ENCODE data around the gene NRAP.

Gene NRAP

DNA sequence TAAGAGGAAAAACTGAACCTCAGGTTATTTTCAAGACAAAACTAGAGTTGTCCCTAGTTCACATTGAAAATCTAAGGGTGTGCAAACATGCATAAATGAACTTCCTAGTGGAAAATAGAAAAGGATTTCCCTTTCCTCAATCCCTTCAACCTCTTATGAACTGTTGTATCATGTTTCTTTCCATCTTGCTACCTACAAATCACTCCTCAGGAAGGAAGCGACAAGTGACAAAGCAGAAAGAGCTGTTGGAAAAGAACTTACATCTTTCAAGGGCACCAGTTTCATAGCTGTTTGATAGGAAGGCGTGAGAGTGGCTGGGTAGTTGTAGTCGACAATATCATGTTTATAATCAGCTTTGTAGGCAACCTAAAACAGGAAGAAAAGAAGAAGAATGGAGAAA is 23.9 kb downstream of the NRAP start:
- DNase-seq, result no peak

DNA sequence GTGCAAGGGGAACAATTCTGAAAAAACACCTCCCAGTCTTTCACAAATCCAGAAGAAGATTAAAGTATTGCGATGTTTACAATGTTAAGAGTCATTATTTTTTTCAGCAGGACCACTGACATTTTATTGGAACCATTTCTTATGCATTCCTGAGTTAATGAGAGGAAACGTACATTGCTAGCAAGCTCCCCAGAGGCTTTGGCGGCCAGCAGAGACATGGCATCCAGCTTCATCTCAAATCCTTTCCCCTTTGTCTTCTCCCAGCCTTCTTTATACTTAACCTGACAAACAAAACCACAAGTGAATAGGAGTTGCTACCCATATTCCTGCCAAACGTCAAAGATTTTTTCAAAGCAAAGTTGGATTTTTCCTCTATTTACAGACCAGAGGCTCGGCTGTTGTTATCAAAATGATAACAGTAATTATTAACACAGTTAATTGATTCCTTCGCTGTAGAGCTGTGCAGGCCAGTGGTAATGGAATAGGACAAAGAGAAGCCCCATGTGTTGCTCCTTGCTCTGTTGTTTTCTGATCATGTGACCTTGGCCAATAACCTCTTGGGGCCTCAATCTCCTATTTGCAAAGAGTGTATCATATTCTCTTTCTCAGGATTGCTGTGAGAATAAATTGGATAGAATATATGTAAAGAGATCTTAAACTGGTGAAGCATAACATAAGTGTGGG is 32.0 kb downstream of the NRAP start:
- DNase-seq, result no peak

DNA sequence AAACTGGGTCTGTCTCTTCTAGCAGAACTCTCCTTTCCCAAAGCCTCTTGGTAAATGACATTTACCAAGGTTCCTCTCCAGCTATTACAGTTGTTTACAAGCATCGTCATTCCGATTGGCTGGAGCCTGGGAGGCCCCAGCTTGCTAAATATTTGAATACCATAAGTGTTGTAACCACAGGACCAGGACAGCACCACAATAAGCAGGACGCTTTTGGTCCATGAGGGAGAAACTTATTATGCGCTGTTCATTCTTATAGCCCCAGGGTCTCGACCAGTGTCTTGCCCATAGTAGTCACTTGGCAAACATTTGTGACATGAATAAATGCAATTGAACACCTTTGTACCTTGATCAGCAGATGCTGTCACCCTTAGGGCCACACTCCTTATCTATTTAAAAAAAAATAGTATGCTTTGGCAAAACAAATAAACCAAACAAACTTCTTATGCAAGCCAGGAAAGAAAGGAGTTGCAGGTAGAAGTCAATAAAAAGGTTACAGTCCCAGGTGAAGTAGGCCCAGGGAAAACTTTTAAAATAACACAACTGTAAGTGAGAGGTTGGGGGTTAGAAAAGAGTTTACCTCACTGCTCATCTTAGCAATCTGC is 32.8 kb downstream of the NRAP start:
- DNase-seq, result no peak

DNA sequence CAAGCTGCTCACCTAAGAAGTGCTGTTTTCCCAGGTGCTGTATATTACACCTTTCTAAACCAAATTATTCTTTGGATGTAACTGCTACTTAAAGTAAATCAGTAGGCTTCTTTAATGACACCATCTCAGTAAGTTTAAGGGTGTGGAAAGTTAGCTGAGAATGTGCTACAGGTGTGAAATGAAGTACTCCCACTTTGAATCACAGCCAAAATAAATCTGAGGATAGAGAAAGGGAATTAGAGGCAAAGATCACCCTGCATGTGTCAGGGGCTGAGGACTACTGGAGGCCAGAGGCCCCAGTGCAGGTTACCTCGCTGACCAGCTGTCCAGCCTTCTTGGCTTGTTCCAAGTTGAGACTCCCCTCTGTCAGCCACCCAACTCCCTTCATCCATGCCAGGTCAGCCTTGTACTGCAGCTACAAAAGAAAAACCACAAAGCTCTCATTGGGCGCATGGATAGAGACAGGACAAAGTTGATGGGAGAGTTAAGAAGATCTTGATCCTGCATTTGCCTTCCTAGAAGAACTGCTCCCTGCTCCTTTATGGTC is 35.2 kb downstream of the NRAP start:
- no peak for DNase-seq

DNA sequence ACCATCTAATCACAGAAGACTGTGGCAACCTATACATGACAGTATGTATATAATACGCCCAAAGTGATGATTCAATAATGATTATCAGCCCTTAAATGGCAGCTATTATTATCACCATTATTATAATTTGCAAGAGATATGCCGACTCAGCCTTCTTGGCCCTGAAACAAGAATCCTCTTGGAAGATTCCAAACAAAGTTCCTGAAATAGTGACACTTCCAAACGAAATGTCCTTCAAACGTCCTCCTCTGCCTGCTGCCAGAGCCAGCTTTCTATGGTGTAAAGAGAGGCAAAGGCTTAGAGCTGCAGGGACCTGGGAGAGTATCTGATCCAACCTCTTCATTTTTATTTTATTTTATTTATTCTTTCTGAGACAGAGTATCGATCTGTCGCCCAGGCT is 36.0 kb downstream of the NRAP start:
- DNase-seq, result no peak

DNA sequence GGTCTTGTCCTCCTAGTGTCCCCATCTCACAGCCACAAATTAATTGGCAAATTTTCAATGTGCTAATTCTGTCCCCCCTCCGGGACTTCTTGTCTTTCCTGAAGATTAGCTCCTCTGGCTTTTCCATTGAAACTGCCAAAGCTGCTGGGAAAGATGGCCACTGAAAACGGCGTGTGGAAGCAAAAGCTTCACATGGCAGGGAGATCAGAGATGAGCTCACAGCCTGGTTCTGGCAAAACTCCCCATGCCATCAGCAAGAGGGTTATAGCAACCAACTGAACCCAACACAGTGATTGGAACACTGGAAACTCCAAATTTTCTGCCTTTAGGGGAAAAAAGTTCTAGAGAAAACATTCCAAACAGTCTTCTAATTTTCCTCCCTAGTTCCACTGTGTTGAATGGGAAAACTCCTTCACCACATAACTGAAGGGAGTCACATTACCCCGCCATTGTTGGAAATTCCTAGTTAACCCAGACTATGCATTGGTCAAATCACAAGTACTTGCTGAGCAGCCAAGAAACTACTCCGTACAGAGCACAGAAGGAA is 37.0 kb downstream of the NRAP start:
- DNase-seq, result no peak

DNA sequence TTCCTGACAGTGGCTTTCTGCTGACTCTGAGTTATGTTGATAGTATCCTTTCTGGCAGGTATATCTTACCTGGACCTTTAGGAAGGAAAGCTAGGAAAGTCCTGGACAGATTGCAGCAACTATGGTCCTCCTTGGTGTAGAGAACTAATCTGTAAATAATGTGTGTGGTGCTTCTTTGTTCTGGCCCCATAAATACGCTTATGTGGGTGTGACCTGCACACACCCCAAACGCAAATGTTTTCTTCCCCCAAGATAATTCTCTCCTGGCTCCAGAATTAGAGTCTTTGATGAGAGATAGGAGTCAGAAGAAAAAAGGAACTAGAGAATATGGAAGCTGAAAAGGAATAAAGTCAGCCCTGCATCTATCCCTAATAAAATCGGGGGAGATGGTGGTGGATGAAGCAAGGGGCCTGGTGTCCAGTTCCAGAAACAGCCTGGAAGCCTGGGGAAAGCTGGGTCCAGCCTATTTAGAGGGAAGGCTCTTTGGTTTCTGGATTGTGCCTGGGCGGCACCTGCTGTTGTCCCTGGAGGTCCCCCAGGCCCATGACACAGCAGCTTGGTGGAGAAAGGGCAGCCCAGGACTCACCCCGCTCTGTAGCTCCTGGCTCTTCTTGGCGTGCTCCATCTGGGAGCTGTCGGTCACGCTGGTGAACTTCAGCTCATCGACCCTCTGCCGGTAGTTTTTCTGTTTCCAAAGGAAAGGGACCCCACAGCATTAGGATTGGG is 38.2 kb downstream of the NRAP start:
- no peak for DNase-seq

DNA sequence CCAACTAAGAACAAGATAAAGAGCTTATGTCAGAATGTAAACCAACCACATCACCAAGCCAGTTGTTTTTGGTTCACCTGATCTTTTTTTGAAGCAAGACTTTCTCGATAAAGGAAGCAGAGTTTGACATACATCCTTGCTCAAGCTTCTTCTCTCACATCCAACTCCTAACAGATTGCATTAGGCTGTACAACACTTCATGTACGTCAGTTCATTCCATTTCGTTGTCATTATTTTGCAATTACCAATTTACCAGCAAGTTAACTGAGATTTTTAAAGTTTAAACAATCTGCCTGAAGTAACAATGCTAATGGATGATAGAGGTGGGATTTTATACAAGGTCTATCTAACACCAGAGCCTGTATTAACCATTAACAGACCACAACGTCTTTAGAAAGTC is 41.0 kb downstream of the NRAP start:
- no peak for DNase-seq

DNA sequence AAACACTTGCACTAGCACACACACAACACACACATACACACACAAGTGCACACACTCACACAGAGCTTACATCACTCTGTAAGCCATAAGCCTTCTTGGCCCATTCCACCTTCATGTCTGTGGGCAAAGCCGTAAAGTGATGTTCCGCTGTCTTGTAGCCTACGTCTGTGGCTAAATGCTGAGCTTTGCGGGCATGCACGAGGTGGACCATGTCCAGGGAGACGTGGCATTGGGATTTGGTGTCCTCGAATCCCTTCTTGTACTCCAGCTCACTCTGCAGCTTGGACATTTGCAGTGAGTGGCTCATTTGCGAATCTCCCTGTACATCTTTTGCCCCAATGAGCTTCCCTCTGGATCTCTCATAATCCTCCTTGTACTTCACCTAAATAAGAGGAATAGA is 42.0 kb downstream of the NRAP start:
- DNase-seq, result no peak

DNA sequence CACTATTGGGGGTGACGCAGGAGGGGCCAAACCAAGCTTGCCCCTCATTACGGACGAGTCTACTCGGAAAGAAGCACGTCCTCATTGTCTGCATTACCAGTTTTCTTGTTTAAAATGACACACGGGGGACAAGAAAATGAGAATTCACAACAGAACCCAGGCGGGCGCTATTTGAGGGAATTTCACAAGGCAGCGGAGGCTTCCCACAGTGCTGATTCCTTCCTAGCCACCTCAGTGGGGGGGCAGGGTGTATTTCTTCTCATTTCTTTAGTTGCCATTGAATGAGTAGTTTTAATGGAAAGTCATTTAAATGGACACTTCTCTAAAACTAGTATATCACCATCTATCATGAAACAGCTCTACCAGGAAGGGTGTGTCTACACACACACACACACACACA is 42.9 kb downstream of the NRAP start:
- no peak for DNase-seq

DNA sequence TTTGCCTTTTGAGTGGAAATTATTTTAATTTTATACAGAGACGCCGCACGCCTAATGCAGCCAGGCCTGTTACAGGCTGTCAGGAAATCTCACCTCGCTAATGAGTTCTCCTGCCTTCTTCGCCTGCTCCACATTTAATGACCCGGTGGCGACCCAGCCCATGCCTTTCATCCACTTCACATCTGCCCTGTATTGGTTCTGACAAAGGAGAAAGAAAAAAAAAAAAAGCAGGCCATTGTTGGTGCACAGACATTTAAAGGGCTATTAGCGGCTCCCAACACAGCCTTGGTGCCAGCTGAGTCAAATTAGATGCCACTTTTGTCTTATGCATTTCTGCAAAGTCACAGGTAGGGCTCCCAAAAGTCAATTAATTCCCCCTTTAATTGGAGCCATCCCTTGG is 43.3 kb downstream of the NRAP start:
- no peak for DNase-seq

DNA sequence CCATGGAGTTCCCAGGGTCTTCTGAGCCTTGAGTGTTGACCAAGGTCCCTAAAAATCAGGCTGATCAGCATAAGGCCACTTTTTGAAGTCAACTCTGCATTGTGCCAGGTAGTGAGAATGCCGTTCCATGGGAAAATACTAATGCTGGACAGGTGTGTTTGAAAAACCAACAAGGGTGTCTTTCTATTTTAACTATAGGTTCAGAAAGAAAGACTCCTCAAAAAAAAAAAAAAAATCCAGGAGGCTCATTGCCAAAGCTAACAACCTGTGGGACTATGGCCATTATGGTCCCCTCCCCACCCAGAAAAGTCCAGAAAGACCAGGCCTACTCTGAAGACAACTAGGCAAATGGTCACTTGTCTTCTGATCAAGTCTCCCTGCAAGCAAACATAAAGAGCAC is 44.4 kb downstream of the NRAP start:
- no peak for DNase-seq

DNA sequence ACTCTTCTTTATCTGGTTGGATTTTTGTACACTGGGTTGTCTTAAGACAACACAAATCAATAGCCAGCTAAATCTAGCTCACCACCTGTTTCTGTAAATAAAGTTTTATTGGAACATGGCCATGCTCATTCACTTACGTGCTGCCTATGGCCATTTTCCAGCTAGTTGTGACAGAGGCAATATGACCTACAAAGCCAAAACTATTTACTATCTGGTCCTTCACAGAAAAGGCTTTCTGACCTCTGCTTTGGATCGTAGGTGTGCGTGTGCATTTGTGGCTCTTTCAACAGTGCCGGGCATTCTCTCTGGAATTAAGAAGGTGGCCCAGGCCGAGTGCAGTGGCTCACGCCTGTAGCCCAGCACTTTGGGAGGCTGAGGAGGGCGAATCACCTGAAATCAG is 45.5 kb downstream of the NRAP start:
- no peak for DNase-seq

DNA sequence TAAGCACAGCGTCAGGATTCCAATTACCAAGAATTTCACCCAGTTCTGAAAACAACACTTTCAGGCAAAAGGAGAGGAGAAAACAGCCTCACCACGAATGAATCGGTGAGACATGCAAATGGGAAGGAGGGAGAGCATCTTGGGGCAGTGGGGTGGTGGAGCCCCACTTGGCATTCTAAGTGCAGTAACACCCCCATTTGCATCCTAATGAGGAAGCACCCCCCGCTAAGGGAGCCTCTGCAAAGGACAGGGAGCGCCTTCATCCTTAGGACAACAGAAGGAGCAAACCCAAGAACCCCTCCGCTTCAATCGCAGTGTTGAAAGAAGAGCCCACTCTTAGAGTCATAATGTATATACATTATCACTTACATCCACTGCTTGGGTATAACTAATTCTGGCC is 46.8 kb downstream of the NRAP start:
- no peak for DNase-seq

DNA sequence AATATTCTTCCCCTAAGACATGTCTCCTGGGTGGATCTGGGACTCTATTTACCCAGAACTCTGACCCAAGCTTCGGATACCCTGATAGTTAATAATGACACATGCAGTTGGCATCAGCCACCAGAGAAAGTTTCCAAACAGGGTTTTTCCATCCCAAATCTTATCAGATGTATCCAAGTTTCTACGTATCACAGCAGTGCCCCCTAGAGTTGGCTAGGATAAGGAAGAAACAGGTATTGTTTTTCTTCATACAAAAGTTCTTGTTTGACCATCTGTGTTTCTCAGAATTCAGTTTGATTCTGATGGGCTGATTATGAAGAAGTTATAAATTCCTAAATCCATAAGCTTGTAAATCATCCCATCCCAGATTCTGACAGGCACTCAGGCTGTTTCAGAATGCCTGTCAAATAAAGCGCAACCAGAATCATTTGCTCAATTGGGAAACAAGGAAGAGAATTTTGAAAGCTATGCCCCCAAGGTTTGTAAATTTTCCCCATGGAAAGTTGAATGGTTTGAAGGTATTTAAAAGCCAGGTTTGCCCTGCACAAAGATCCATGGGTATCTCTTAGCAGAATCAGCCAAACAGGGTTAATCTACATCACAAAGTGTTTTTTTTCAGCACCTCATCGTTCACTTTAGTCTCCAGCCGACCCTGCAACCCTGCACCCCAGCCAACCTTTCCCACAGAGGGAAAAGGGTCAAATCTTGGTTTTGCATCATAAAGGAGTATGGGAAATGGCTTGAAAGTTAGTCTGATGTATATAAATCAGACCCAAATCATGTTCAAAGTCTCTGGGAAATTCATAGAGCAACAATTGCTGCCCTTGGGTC is 47.4 kb downstream of the NRAP start:
- no peak for DNase-seq

DNA sequence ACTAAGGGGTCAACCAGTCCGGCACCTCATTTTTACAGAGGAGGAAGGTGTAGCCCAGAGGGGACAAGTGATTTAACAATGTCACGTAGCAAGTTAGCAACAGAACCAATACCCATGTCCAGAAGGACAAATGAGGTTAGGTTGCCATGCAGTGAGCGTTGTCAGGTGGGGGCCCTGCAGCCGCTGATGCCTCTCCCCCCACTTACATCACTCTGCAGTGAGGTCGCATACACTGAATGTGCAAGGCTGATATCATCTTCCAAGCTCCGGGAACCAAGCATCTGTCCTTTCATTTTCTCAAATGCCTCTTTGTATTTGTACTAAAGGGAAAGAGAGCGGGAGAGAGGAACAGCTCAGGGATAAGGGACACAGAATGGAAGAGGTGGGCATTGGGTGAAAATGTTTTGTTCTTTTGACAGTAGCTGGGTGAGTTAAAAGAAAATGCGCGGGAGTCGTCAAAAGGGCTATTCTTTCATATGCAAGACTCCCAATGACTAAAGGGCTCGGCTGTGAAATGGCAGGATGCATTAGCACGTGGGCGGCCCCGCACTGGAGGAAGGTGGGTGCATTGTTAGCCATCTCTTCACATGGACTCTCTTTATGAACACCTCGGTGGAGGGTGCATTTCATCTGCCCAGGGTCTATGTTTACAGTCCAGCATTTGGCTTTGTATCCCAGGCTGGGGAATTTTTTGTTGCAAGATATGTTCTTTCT is 49.7 kb downstream of the NRAP start:
- no peak for DNase-seq

DNA sequence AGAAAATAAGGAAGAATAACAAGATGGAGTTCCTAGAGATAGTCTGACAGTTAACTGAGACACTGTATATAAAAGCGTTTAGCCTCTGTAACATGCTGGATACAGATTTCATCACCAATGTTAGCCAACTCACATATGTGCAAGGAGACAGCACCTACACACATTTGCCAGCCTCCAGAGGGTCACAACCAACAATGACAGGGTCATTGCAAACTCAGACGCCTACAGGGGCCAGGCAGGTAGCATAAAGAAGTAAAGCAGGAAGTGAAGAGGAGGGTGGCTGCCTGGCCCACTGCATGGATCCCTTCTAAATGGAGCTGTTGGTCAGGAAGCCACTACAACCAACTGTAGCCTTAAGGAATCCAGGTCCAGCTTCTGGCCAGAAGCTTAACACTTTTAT is 50.4 kb downstream of the NRAP start:
- DNase-seq, result no peak

DNA sequence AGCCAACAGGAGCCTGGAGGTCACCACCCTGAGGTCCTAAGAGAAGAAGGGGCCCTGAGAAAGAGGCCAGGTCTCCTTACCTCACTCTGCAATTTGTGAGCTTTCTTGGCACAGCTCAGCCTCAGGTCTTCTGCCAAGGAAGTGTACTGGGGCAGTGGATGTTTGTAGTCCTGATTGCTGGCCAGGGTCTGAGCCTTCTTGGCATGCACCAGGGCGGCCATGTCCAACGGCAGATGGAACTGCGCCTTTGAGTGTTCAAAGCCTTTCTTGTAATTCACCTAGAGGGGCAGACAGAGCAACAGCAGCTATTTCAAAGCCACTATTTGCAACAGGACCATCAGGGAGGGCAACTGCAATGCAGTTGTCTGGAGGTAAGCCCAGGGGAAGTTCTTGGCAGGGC is 51.7 kb downstream of the NRAP start:
- DNase-seq, result no peak

DNA sequence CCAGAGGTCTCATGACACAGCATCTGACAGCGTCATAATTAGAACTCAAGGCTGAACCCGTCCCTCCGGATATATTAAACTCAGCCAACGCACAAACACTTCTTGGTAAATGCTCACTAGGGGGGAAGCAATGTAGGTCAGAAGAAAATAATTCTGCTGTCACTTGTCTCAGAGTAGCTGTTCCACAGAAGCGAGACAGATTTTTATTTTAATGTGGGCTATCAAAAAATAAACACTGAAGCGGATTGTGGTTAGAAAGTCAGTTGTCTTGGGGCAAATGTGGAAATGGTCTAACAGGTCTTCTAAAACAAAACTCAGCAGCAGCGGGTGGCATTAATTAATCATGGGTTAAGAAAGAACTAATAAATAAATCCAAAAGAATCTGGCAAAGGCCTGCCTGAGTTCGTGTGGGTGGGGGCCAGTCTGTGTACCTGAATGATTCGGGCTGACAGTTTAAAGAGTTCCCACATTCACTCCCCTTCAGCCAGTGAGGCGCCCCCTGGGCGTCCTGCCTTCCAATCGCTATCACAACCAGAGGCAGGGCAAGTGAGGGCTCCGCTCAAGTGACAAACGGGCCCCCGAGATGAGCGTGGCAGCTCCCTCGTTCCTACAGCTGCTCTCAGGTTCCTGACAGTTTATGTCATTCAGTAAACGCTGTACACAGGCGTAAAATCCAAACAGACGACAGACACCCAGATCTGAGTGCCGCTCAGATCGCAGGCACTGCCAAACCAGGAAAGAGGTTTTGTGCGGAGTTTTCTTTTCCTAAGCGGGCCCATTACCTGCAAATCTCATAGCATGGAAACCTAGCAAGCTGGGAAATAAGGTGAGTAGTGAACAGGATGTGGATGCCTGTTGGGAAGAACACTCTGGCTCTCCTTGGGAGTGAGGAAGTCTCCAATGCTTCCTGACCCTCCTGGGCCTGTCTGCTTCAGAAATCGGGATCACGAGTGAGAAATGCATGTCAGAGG is 52.9 kb downstream of the NRAP start:
- DNase-seq, result no peak

DNA sequence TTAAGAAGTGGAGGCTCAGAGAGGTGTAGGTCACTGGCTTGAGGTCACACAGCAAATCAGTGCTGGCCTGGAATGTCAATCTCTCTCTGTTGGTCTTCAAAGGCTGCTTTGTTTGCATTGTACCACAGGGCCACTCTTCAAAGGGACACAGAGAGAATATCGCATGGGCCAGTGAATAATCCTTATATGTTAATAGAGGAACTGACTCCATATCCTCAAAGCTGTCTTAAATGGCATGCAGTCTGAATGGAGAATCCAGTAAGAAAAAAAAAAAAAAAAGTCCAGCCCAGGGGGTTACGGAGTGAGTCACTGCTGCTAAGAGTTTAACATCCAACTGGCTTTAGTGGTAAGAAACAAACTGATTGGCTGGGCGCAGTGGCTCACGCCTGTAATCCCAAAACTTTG is 54.1 kb downstream of the NRAP start:
- no peak for DNase-seq
